CD4-positive, alpha-beta memory T cell (primary cell): Measurements from ENCODE around the gene TMF1. TPM values are rescaled to one million over a fixed set of nuclear protein-coding genes. Genes with fewer than 3 reads are reported as not detected.

ENCODE experiments used
- CTCF ChIA-PET: fragments of 350-600 bp; sonication (Branson Sonifier 250); formaldehyde crosslinking; loops from one replicate; lab custom pipeline; 2021; ENCODE audit warnings: inconsistent platforms; ENCODE audit not compliant: partially characterized antibody; lab: Charles Lee
- POLR2A ChIA-PET: fragments of 350-600 bp; sonication (Branson Sonifier 250); formaldehyde crosslinking; loops from one replicate; lab custom pipeline; 2021; ENCODE audit not compliant: partially characterized antibody; lab: Charles Lee
- DNase-seq, 5 donors: peaks; one replicate each; pipeline versions ENCODE4 v3.0.0 to v3.0.0-alpha.2; 2020 to 2022; ENCODE audit warnings: mixed read lengths in 1 of 5
- H3K27ac ChIP-seq: one replicate; pipeline ENCODE4 v1.7.0; 2013; ENCODE audit warnings: low read depth, low read length
- H3K27me3 ChIP-seq: 2 replicates; pipeline ENCODE4 v1.7.0; 2013; ENCODE audit warnings: mild to moderate bottlenecking, low read length, moderate library complexity; ENCODE audit not compliant: insufficient read depth
- H3K36me3 ChIP-seq: 2 replicates; pipeline ENCODE4 v1.7.0; 2013; ENCODE audit warnings: mild to moderate bottlenecking, low read length, moderate library complexity; ENCODE audit not compliant: insufficient read depth
- H3K4me1 ChIP-seq: 2 replicates; pipeline ENCODE4 v1.7.0; 2013; ENCODE audit warnings: mild to moderate bottlenecking, low read length, moderate library complexity; ENCODE audit not compliant: insufficient read depth
- H3K4me3 ChIP-seq, 2 donors: one replicate each; pipeline ENCODE4 v1.7.0; 2013; ENCODE audit warnings: low read length in 2 of 2, mild to moderate bottlenecking in 1 of 2
- H3K9me3 ChIP-seq, 2 donors: one replicate each; pipeline ENCODE4 v1.7.0; 2013; ENCODE audit warnings: low read length in 2 of 2, control low read depth in 1 of 2; ENCODE audit not compliant: control insufficient read depth in 1 of 2
- H3K27ac Mint-ChIP-seq, 7 donors: one replicate each; pipeline ENCODE4 v1.8.0; 2020 to 2021; ENCODE audit warnings: mixed read lengths in 7 of 7, mild to moderate bottlenecking in 6 of 7, inconsistent platforms in 3 of 7, moderate library complexity in 3 of 7
- H3K27me3 Mint-ChIP-seq, 2 donors: one replicate each; pipeline ENCODE4 v1.8.0; 2020 to 2021; ENCODE audit warnings: mixed read lengths in 2 of 2
- H3K36me3 Mint-ChIP-seq, 2 donors: one replicate each; pipeline ENCODE4 v1.8.0; 2020 to 2021; ENCODE audit warnings: mixed read lengths in 2 of 2, inconsistent platforms in 1 of 2, mild to moderate bottlenecking in 1 of 2
- H3K4me1 Mint-ChIP-seq, 4 donors: one replicate each; pipeline ENCODE4 v1.8.0; 2020 to 2021; ENCODE audit warnings: mixed read lengths in 4 of 4, mild to moderate bottlenecking in 1 of 4
- H3K4me3 Mint-ChIP-seq, 8 donors: one replicate each; pipeline ENCODE4 v1.8.0; 2020 to 2021; ENCODE audit warnings: mixed read lengths in 8 of 8, mild to moderate bottlenecking in 7 of 8, moderate library complexity in 6 of 8, inconsistent platforms in 3 of 8
- H3K9me3 Mint-ChIP-seq, 8 donors: one replicate each; pipeline ENCODE4 v1.8.0; 2020 to 2021; ENCODE audit warnings: mixed read lengths in 8 of 8, mild to moderate bottlenecking in 5 of 8, inconsistent platforms in 3 of 8, moderate library complexity in 1 of 8
- intact Hi-C: fragments of 100-400 bp; cut with micrococcal nuclease; formaldehyde crosslinking; loops from one replicate; pipeline ENCODE4 v1.15.1; 2023
- polyA plus RNA-seq, 2 donors: library from polyadenylated mRNA; unstranded; fragments of 300-500 nt; fragmentation: Illumina TruSeq; gene quantifications; one replicate each; pipeline ENCODE4 v1.2.3, GENCODE V29; 2021
- total RNA-seq, 2 experiments: library from RNA; stranded (reverse); gene quantifications; one replicate each; pipeline ENCODE4 v1.2.3, GENCODE V29; 2021

The TMF1 gene
- total and polyA plus RNA-seq, 4 experiments from 2014 or later: 42.8 to 61.0 (median 50.8) TPM

GRCh38 chr3:69012100-69012799, 39.9 kb downstream of the TMF1 start:
- Histone ChIP-seq H3K27ac (peak overlapping the region; percentile 63), H3K4me3 (no peak overlapping the region), H3K9me3 (no peaks in the 10 kb centered on the region), H3K4me1 (peaks cover 26% of the 10 kb centered on the region), H3K36me3 (peaks cover 5% of the 10 kb centered on the region), H3K27me3 (no peaks in the 10 kb centered on the region)
- Mint-ChIP-seq H3K9me3 (peaks cover 0 to 2% (median 0%) of the 10 kb centered on the region in 8 donors), H3K27ac (peak overlapping the region; percentile 73 to 97 (median 90)), H3K36me3 (peaks cover 6 to 18% of the 10 kb centered on the region in 2 donors), H3K4me1 (peaks cover 16 to 43% (median 29%) of the 10 kb centered on the region in 4 donors), H3K27me3 (no peaks in the 10 kb centered on the region), H3K4me3 (peak overlapping the region; percentile 82 to 98 (median 92))
- ChIA-PET CTCF (interaction anchor here (1.4 to 2.0 kb wide), 3 partner anchors 13 to 110 kb away, joined by 3 to 10 read pairs (median 4); partner anchors contain the start of genes LMOD3 and TMF1), POLR2A (interaction anchor here (0.9 to 1.2 kb wide), 2 partner anchors 16 to 82 kb away, joined by 3 to 4 read pairs; no protein-coding TSS in a partner anchor)
- intact Hi-C loops: loop anchor here (2.0 kb wide), 1 partner anchor 73 kb away; the partner anchor contains the start of gene ARL6IP5
- DNase-seq: no peak

- intact Hi-C loops: no loop called here
- DNase-seq: no peak
- no peaks in the 10 kb centered on the region for H3K27me3 ChIP-seq
- no peak overlapping the region for H3K4me3 ChIP-seq
- POLR2A ChIA-PET: interaction anchor here (1.4 kb wide), 1 partner anchor 73 kb away, joined by 4 read pairs; the partner anchor contains the start of gene ARL6IP5
- Mint-ChIP-seq H3K4me1 (peaks cover 16 to 43% (median 28%) of the 10 kb centered on the region in 4 donors), H3K36me3 (peaks cover 13 to 25% of the 10 kb centered on the region in 2 donors), H3K4me3 (peak overlapping the region in 5 of 8 donors; percentile 42 to 82 (median 60)), H3K27ac (peak overlapping the region in 5 of 7 donors; percentile 22 to 77 (median 66)), H3K9me3 (peaks cover 0 to 2% (median 0%) of the 10 kb centered on the region in 8 donors), H3K27me3 (no peaks in the 10 kb centered on the region)
- peaks cover 5% of the 10 kb centered on the region for H3K36me3 ChIP-seq
- peaks cover 26% of the 10 kb centered on the region for H3K4me1 ChIP-seq
- H3K9me3 ChIP-seq: no peaks in the 10 kb centered on the region
- no peak overlapping the region for H3K27ac ChIP-seq
- CTCF ChIA-PET: interaction anchor here (0.6 kb wide), 1 partner anchor 965 kb away, joined by 4 read pairs; no protein-coding TSS in a partner anchor
These were observed 40.9 kb downstream of the TMF1 start for GRCh38 chr3:69011096-69011730.

- peaks cover 20% of the 10 kb centered on the region for H3K4me1 ChIP-seq
- intact Hi-C loops: no loop called here
- DNase-seq: no peak
- ChIA-PET CTCF (no interaction called here), POLR2A (interaction anchor here (1.4 kb wide), 1 partner anchor 75 kb away, joined by 4 read pairs; the partner anchor contains the start of gene ARL6IP5)
- H3K4me3 Mint-ChIP-seq: no peak overlapping the region
- no peak overlapping the region for H3K4me3 ChIP-seq
- peaks cover 0 to 2% (median 0%) of the 10 kb centered on the region in 8 donors for H3K9me3 Mint-ChIP-seq
- H3K27me3 Mint-ChIP-seq: no peaks in the 10 kb centered on the region
- no peaks in the 10 kb centered on the region for H3K9me3 ChIP-seq
- H3K27ac Mint-ChIP-seq: peak overlapping the region in 6 of 7 donors; percentile 3 to 25 (median 14)
- H3K4me1 Mint-ChIP-seq: peaks cover 13 to 38% (median 25%) of the 10 kb centered on the region in 4 donors
- peaks cover 27 to 39% of the 10 kb centered on the region in 2 donors for H3K36me3 Mint-ChIP-seq
- H3K27me3 ChIP-seq: no peaks in the 10 kb centered on the region
- H3K27ac ChIP-seq: no peak overlapping the region
- H3K36me3 ChIP-seq: peaks cover 16% of the 10 kb centered on the region
These were observed 42.3 kb downstream of the TMF1 start for GRCh38 chr3:69009559-69010410.

- Histone ChIP-seq H3K4me1 (peaks cover 12% of the 10 kb centered on the region), H3K36me3 (peaks cover 21% of the 10 kb centered on the region), H3K27me3 (no peaks in the 10 kb centered on the region), H3K27ac (no peak overlapping the region), H3K4me3 (no peak overlapping the region), H3K9me3 (no peaks in the 10 kb centered on the region)
- DNase-seq: no peak
- POLR2A ChIA-PET: no interaction called here
- Mint-ChIP-seq H3K36me3 (peaks cover 34 to 45% of the 10 kb centered on the region in 2 donors), H3K27me3 (no peaks in the 10 kb centered on the region), H3K4me3 (no peak overlapping the region), H3K27ac (peak overlapping the region in 1 of 7 donors; percentile 48), H3K4me1 (peaks cover 10 to 31% (median 19%) of the 10 kb centered on the region in 4 donors), H3K9me3 (peaks cover 0 to 2% (median 0%) of the 10 kb centered on the region in 8 donors)
- intact Hi-C loops: no loop called here
- CTCF ChIA-PET: interaction anchor here (0.8 kb wide), 1 partner anchor 19 kb away, joined by 3 read pairs; no protein-coding TSS in a partner anchor
These were observed 43.2 kb downstream of the TMF1 start for GRCh38 chr3:69008980-69009379.

GRCh38 chr3:69005791-69006482, 46.2 kb downstream of the TMF1 start:
- Mint-ChIP-seq H3K27ac (no peak overlapping the region), H3K4me1 (peaks cover 3 to 13% (median 7%) of the 10 kb centered on the region in 4 donors), H3K4me3 (no peak overlapping the region), H3K36me3 (peaks cover 57 to 63% of the 10 kb centered on the region in 2 donors), H3K9me3 (no peaks in the 10 kb centered on the region), H3K27me3 (no peaks in the 10 kb centered on the region)
- DNase-seq: no peak
- no peaks in the 10 kb centered on the region for H3K27me3 ChIP-seq
- intact Hi-C loops: no loop called here
- no peak overlapping the region for H3K27ac ChIP-seq
- peaks cover 25% of the 10 kb centered on the region for H3K36me3 ChIP-seq
- ChIA-PET CTCF (interaction anchor here (1.3 kb wide), 1 partner anchor 34 kb away, joined by 3 read pairs; no protein-coding TSS in a partner anchor), POLR2A (interaction anchor here (1.4 kb wide), 1 partner anchor 8 kb away, joined by 3 read pairs; the partner anchor contains the start of gene EOGT)
- H3K9me3 ChIP-seq: no peaks in the 10 kb centered on the region
- no peak overlapping the region for H3K4me3 ChIP-seq
- H3K4me1 ChIP-seq: no peaks in the 10 kb centered on the region

- intact Hi-C loops: no loop called here
- POLR2A ChIA-PET: interaction anchor here (0.6 to 1.4 kb wide), 2 partner anchors 9 to 47 kb away, joined by 3 read pairs; partner anchors contain the start of gene EOGT
- peaks cover 57 to 66% of the 10 kb centered on the region in 2 donors for H3K36me3 Mint-ChIP-seq
- no peak for DNase-seq
- no peak overlapping the region for H3K27ac ChIP-seq
- peak overlapping the region in 2 of 7 donors; percentile 56 to 57 for H3K27ac Mint-ChIP-seq
- H3K4me1 Mint-ChIP-seq: peaks cover 2 to 10% (median 4%) of the 10 kb centered on the region in 4 donors
- H3K9me3 ChIP-seq: no peaks in the 10 kb centered on the region
- no peaks in the 10 kb centered on the region for H3K9me3 Mint-ChIP-seq
- CTCF ChIA-PET: no interaction called here
- no peak overlapping the region for H3K4me3 ChIP-seq
- H3K4me1 ChIP-seq: no peaks in the 10 kb centered on the region
- no peaks in the 10 kb centered on the region for H3K27me3 Mint-ChIP-seq
- H3K27me3 ChIP-seq: no peaks in the 10 kb centered on the region
- peaks cover 25% of the 10 kb centered on the region for H3K36me3 ChIP-seq
- H3K4me3 Mint-ChIP-seq: no peak overlapping the region
These were observed 46.9 kb downstream of the TMF1 start for GRCh38 chr3:69005071-69005790.
